Parathyroid adenoma (tissue), 2 donors: Measurements from ENCODE around the gene TBC1D5.

Experiments
- H2AFZ ChIP-seq: fragments of 300-600 bp; sonication (generic); one replicate; pipeline ENCODE4 v1.7.0; 2017; ENCODE audit warnings: antibody characterized with exemption, mild to moderate bottlenecking
- H3K27ac ChIP-seq: fragments of 300-600 bp; sonication (generic); one replicate; pipeline ENCODE4 v1.7.0; 2017
- H3K27me3 ChIP-seq: fragments of 300-600 bp; sonication (generic); one replicate; pipeline ENCODE4 v1.7.0; 2017; ENCODE audit warnings: low read length; ENCODE audit not compliant: control insufficient read depth, insufficient read depth
- H3K36me3 ChIP-seq: fragments of 300-600 bp; sonication (generic); one replicate; pipeline ENCODE4 v1.7.0; 2017; ENCODE audit warnings: low read length; ENCODE audit not compliant: control insufficient read depth, insufficient read depth
- H3K4me1 ChIP-seq: fragments of 300-600 bp; sonication (generic); one replicate; pipeline ENCODE4 v1.7.0; 2017; ENCODE audit warnings: control low read depth
- H3K4me2 ChIP-seq: fragments of 300-600 bp; sonication (generic); one replicate; pipeline ENCODE4 v1.7.0; 2017; ENCODE audit warnings: low read length
- H3K4me3 ChIP-seq: fragments of 300-600 bp; sonication (generic); one replicate; pipeline ENCODE4 v1.7.0; 2017; ENCODE audit warnings: low read depth, low read length
- H3K79me2 ChIP-seq: fragments of 300-600 bp; sonication (generic); one replicate; pipeline ENCODE4 v1.7.0; 2017; ENCODE audit warnings: control low read depth
- H3K9ac ChIP-seq: fragments of 300-600 bp; sonication (generic); one replicate; pipeline ENCODE4 v1.7.0; 2017; ENCODE audit warnings: mild to moderate bottlenecking
- H3K9me3 ChIP-seq: fragments of 300-600 bp; sonication (generic); one replicate; pipeline ENCODE4 v1.7.0; 2017; ENCODE audit warnings: low read length; ENCODE audit not compliant: control insufficient read depth
- CTCF ChIP-seq: fragments of 300-600 bp; sonication (generic); IDR thresholded peaks from one replicate; pipeline ENCODE4 v1.7.0; 2017; ENCODE audit warnings: antibody characterized with exemption, mild to moderate bottlenecking
- donor health status: primary hyperparathyroidism.

TBC1D5 gene

GRCh38 chr3:17489139-17489538 is 253.3 kb downstream of the TBC1D5 start:
- no peak overlapping the region for H3K27ac ChIP-seq
- H3K27me3 ChIP-seq = no peaks in the 10 kb centered on the region
- no peak overlapping the region for H2AFZ ChIP-seq
- no peaks in the 10 kb centered on the region for H3K79me2 ChIP-seq
- no peak overlapping the region for H3K4me2 ChIP-seq
- H3K4me1 ChIP-seq = no peaks in the 10 kb centered on the region
- no peak overlapping the region for H3K9ac ChIP-seq
- TF ChIP-seq CTCF = no peak
- no peak overlapping the region for H3K4me3 ChIP-seq
- no peaks in the 10 kb centered on the region for H3K36me3 ChIP-seq
- no peaks in the 10 kb centered on the region for H3K9me3 ChIP-seq

GRCh38 chr3:17481116-17481515 is 261.3 kb downstream of the TBC1D5 start:
- Histone ChIP-seq H2AFZ (no peak overlapping the region), H3K9me3 (no peaks in the 10 kb centered on the region), H3K36me3 (no peaks in the 10 kb centered on the region), H3K4me3 (no peak overlapping the region), H3K9ac (no peak overlapping the region), H3K79me2 (no peaks in the 10 kb centered on the region), H3K27me3 (no peaks in the 10 kb centered on the region), H3K4me1 (no peaks in the 10 kb centered on the region), H3K27ac (no peak overlapping the region), H3K4me2 (no peak overlapping the region)
- no peak for TF ChIP-seq CTCF

GRCh38 chr3:17479681-17480405 is 262.6 kb downstream of the TBC1D5 start:
- H3K9me3 ChIP-seq = no peaks in the 10 kb centered on the region
- H2AFZ ChIP-seq = no peak overlapping the region
- no peak overlapping the region for H3K4me3 ChIP-seq
- no peak overlapping the region for H3K4me2 ChIP-seq
- no peaks in the 10 kb centered on the region for H3K79me2 ChIP-seq
- no peaks in the 10 kb centered on the region for H3K36me3 ChIP-seq
- no peak for TF ChIP-seq CTCF
- H3K27ac ChIP-seq = no peak overlapping the region
- H3K9ac ChIP-seq = no peak overlapping the region
- no peaks in the 10 kb centered on the region for H3K27me3 ChIP-seq
- no peaks in the 10 kb centered on the region for H3K4me1 ChIP-seq

GRCh38 chr3:17478673-17479072 is 263.8 kb downstream of the TBC1D5 start:
- Histone ChIP-seq H3K4me2 (no peak overlapping the region), H3K9me3 (no peaks in the 10 kb centered on the region), H3K27me3 (no peaks in the 10 kb centered on the region), H3K36me3 (no peaks in the 10 kb centered on the region), H3K27ac (no peak overlapping the region), H2AFZ (no peak overlapping the region), H3K9ac (no peak overlapping the region), H3K79me2 (no peaks in the 10 kb centered on the region), H3K4me3 (no peak overlapping the region), H3K4me1 (no peaks in the 10 kb centered on the region)
- no peak for TF ChIP-seq CTCF

GRCh38 chr3:17473761-17474160 is 268.7 kb downstream of the TBC1D5 start:
- H2AFZ ChIP-seq = no peak overlapping the region
- no peak for TF ChIP-seq CTCF

More at GRCh38 chr3:17473761-17474160, 268.7 kb downstream of the TBC1D5 start:
- no peaks in the 10 kb centered on the region for H3K4me1 ChIP-seq
- no peaks in the 10 kb centered on the region for H3K27me3 ChIP-seq
- H3K79me2 ChIP-seq = no peaks in the 10 kb centered on the region
- H3K27ac ChIP-seq = no peak overlapping the region
- H3K4me3 ChIP-seq = no peak overlapping the region
- H3K9me3 ChIP-seq = no peaks in the 10 kb centered on the region
- no peaks in the 10 kb centered on the region for H3K36me3 ChIP-seq
- H3K9ac ChIP-seq = no peak overlapping the region
- no peak overlapping the region for H3K4me2 ChIP-seq
